Measurements from ENCODE around the gene LGALS7B.
"Not testable (repeated sequence)": the region's sequence is repeated elsewhere in the genome, so short reads cannot be mapped to it uniquely, and the experiment has no call there.

LGALS7B gene

DNA sequence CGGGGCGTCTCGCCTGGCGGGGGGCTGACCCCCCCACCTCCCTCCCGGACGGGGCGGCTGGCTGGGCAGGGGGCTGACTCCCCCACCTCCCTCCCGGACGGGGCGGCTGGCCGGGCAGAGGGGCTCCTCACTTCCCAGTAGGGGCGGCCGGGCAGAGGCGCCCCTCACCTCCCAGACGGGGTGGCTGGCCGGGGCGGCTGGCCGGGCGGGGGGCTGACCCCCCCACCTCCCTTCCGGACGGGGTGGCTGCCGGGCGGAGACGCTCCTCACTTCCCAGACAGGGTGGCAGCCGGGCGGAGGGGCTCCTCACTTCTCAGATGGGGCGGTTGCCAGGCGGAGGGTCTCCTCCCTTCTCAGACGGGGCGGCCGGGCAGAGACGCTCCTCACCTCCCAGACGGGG, 8.8 kb downstream of the LGALS7B start:
- not testable (repeated sequence) for DNase-seq

DNA sequence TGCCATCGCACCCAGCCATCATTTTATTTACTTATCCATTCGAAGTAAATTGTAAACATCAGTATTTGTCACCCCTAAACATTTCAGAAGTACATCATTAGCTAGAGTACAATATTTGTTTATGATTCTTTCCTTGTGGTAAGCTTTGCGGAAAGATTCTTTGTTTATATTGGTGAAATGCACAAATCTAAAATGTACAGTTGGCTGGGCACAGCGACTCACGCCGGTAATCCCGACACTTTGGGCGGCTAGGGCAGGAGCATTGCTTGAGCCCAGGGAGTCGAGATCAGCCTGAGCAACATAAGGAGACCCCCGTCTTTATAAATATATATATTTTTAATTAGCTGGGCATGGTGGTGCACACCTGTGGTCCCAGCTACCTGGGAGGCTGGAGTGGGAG, 10.1 kb downstream of the LGALS7B start:
- no peak for DNase-seq

DNA sequence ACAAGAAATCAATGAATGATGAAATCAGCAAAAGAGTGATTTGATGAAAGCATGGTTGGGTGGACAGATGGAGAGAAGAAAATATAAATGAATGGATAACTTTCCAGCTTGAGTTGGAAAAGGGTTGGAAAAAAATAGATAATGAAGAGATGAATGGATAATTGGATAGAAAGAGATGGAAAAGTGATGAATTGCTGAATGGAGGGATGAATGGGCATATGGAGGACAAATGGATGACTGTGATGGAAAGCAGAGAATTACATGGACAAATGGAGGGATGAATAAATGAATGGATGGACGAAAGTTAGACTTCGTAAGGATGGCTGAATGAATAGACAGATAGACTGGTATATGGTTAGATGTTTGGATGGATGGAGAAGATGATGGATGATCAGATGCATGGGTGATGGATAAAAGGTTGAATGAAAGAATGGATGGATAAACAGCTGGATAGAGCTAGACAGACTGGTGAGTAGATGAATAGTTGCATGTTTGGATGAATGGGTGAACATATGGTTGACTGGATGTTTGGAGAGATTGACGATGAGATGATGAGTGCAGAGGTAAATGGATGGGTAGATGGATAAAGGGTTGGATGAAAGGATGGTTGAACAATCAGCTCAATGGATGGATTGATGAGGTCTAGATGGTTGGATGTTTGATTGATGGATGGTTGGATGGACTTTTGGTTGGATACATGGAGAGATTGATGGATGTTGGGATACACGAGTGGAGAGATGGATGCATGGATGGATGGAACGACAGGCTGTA, 11.8 kb downstream of the LGALS7B start:
- no peak for DNase-seq

GRCh38 chr19:38801359-38802095, 12.5 kb downstream of the LGALS7B start:
- DNase-seq = no peak

DNA sequence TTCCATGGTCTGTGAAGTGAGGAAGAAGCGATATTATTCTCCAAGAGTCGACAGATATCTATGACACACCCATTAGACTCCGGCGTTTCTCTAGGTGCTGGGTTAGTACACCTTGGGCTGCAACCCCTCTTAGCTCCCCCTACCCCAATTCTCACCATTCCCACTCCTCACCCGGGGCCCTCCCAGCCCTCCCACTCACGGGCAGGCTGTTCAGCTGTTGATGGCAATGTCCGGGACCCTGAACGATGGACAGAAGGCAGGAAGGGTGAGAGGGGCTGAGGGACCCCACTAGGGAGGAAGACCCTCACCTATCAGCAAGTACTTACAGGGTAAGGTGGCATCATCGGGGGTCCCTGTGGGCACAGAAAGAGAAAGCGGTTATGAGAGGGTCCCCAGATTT, 14.5 kb downstream of the LGALS7B start:
- DNase-seq = no peak

DNA sequence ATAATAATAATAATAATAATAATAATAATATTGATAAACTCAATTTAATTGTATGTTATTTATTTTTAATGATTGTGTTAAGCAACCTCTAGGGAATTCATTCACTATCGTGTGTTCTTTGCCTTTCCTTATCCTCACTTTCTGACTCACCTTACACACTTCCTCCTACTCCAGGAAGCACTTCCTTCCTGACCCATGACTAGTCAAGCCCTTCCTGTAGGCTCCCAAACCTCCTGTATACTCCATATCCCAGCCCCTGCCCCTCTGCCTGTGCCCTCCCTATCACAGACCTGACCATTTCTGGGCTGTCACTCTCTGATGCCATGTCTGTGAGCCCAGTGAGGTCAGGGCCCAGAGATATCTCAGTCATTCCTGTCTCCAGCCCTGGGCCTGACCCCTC, 16.2 kb downstream of the LGALS7B start:
- DNase-seq = no peak

GRCh38 chr19:38806371-38806770, 17.4 kb downstream of the LGALS7B start:
- no peak for DNase-seq

DNA sequence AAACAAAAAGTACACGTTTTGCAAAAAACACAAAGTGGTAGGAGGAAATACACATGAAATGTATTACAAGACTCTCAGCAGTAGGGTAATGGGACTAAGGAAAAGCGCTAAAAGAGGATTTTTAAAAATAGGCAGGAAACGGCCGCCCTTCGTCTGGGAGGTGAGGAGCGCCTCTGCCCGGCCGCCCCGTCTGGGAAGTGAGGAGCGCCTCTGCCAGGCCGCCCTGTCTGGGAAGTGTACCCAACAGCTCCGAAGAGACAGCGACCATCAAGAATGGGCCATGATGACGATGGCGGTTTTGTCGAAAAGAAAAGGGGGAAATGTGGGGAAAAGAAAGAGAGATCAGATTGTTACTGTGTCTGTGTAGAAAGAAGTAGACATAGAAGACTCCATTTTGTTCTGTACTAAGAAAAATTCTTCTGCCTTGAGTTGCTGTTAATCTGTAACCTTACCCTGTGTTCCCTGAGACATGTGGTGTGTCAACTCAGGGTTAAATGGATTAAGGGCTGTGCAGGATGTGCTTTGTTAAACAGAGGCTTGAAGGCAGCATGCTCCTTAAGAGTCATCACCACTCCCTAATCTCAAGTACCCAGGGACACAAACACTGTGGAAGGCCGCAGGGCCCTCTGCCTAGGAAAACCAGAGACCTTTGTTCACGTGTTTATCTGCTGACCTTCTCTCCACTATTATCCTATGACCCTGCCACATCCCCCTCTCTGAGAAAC, 18.5 kb downstream of the LGALS7B start:
- not testable (repeated sequence) for DNase-seq

- DNase-seq = no peak
These were observed 19.7 kb downstream of the LGALS7B start for GRCh38 chr19:38808741-38809140.

DNA sequence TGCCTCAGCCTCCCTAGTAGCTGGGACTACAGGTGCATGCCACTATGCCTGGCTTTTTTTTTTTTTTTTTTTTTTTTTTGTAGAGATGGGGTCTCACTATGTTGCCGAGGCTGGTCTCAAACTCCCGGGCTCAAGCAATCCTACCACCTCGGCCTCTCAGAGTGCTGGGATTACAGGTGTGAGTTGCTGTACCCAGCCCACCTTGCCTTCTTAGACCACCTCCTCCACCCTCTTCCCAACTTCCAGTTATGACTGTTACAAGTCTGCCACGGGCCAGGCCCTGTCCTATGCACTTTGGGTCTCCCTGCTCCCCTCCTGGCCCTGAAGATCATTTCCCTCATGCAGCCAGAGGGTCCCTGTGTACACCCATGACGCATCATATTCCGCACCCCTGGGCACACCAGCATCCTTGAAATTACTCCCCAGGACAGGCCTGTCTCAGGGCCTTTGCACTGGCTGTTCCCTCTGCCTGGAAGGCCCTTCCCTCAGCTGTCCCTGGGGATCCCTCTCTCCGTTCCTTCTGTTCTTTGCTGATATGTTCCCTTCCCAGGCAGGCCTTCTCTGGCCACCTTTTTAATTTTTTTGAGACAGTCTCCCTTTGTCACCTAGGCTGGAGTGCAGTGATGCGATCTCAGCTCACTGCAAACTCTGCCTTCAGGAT, 20.7 kb downstream of the LGALS7B start:
- DNase-seq = no peak

GRCh38 chr19:38812009-38812840, 23.2 kb downstream of the LGALS7B start:
- DNase-seq = no peak

GRCh38 chr19:38812841-38813320, 23.9 kb downstream of the LGALS7B start, which contains the start of gene LGALS4:
LGALS4 (minus strand) TSS chr19:38812945; CDS start chr19:38812886, 59 bp downstream.
- no peak for DNase-seq

DNA sequence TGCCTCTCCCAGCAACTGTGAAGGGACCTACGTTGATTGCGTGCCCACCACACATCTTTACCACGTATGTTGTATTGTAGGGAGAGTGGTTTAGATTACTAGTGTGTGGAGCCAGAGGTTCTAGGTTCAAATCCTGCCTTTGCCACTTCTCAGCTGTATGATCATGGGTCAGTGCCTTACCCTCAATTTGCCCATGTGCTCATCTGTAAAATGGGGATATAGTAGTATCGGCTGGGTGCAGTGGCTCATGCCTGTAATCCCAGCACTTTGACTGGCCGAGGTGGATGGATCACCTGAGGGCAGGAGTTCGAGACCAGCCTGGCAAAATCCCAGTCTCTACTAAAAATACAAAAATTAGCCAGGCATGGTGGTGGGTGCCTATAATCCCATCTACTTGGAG, 24.3 kb downstream of the LGALS7B start:
- DNase-seq = no peak

- not testable (repeated sequence) for DNase-seq
These were observed 24.9 kb downstream of the LGALS7B start for GRCh38 chr19:38813932-38814331.

DNA sequence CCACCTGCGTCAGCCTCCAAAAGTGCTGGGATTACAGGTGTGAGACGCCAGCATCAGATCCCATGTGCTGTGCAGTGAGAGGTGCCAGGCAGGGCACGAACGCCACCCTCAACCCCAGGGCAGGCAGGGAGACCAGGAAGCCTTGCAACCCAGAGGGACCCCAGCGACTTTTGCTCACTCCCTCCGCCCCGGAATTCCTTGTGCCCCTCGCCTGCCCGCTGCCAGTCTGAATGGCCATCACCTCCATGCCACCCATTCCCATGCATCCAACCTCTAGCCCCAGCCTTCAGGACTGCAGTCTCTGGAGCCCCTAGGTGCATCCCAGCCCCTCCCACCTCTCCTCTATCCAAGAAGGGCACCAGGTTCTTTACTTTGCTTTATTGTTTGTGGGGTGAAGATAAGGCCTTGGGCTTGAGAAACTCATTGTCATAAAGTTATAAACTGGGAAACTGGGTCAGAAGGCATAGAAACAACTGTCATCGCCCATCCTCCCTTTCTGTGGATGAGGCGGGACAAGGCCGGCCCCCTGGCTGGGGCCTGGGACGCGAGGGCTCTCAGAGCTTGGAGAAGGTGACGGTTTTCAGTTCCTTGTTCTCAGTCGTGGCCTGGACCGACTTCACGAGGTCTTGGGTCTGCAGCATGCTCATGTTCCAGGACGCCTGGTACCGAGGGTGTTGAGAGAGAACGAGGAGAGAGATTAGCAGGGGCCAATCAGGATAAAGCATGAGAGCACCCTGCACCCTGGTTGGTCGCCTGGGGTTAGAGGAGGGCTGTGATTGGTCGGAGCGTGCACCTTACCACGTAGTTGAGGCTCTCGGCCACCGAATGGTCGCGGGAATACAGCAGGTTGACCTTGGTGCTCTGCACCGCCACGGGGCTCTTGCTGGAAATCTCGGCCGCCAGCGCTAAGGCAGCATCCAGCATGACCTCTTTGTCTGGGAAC, 26.3 kb downstream of the LGALS7B start:
- no peak for DNase-seq

- no peak for DNase-seq
These were observed 27.2 kb downstream of the LGALS7B start for GRCh38 chr19:38816131-38816750.

DNA sequence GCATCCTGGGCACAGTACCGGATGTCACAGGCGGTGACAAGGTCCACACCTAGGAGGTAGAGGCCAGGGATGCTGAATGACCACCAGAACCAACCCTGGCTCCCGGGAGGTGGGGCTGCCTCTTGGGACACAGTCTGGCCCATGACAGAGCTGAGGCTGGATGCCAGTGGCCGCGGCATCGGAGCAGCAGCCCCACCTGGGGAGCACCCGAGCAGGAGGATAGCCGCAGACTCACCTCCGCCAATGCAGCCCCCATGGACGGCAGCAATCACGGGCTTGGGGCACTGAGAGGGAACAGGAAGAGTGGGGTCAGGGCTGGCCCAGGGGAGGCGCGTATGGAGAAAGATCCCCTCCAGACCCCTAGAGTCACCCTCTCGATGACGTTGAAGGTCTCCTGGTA, 28.1 kb downstream of the LGALS7B start:
- DNase-seq = no peak

DNA sequence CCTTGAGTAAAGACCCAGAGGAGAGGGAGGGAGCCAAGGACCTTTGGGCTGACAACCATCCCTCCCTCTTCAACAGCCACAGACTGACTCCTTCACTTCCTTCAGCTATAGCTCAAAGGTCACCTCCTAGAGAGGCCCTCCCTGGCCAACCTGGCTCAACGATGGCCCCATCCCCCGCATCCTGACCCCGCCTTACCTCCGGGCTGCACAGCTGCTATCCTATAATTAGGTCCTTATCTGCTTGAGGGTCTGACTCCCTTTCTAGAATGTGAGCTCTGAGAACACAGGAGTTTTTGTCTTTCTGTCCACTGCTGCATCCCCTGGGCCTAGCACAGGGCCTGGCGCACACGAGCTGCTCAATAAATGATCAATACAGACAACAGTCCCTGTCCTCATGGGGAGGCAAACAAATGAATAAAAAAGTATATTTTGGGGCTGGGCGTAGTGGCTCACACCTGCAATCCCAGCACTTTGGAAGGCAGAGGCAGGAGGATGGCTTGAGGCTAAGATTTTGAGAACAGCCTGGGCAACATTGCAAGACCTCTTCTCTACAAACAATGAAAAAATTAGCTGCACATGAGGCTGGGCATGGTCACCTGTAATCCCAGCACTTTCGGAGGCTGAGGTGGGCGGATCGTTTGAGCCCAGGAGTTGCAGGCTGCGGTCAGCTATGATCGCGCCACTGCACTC, 30.4 kb downstream of the LGALS7B start:
- no peak for DNase-seq

DNA sequence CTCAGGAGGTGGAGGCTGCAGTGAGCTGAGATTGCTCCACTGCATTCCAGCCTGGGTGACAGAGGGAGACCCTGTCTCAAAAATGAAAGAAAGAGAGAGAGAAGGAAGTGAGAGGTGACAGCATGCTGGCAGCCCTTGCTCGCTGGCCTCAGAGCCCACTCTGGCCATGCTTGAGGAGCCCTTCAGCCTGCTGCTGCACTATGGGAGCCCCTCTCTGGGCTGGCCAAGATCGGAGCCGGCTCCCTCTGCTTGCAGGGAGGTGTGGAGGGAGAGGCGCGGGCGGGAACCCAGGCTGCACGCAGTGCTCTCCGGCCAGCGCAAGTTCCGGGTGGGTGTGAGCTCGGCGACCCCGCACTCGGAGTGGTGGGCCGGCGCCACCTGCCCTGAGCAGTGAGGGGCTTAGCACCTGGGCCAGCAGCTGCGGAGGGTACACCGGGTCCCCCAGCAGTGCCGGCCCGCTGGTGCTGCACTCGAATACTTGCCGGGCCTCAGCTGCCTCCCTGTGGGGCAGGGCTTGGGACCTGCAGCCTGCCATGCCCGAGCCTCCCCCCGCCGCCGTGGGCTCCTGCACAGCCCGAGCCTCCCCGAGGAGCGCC, 32.3 kb downstream of the LGALS7B start:
- DNase-seq = not testable (repeated sequence)

Measured in NCI-H2171 (cell line).